ENCODE results near the gene BEND7.

BEND7 gene

DNA sequence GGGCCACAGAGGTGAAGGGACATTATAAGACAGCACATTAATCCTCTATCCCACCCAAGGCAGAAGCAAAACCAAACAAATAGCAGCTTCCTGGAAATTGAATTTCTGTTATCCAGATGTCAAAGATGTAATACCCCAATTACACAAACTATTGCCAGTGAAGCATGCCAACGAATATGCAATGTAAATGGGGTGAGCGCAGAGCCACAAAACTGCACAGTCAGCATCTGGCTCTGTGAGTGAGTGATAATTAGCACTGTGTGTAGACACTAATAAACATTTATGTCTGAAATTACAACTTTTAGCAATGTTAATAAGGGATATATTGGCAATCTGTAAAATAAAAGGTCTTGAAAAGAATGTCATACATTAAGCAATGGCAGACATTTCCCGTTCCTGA, 3.2 kb downstream of the BEND7 start:
- FAIRE-seq = no peak
- no peak for DNase-seq (ENCODE audit: extremely low spot score, insufficient read length, low read depth)

DNA sequence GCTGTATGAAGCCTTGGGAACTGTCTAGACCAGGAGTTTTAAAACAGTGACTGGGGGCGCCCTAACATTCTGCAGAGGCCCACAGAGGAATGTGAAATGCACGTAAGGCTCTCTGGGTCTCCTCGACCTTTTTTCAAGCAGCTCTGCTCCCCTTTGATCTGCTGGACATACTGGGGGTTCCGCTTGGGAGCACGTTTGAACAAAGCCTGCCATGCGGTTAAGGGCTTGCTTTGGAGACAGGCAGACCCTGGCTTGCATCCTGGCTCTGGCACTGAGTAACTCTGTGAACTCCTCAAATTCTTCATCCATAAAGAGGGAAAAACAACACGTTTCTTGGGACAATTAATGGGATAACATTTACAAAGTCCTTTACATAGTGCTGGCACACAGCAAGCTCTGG, 7.8 kb downstream of the BEND7 start:
- FAIRE-seq = no peak
- no peak for DNase-seq (ENCODE audit: extremely low spot score, insufficient read length, low read depth)

DNA sequence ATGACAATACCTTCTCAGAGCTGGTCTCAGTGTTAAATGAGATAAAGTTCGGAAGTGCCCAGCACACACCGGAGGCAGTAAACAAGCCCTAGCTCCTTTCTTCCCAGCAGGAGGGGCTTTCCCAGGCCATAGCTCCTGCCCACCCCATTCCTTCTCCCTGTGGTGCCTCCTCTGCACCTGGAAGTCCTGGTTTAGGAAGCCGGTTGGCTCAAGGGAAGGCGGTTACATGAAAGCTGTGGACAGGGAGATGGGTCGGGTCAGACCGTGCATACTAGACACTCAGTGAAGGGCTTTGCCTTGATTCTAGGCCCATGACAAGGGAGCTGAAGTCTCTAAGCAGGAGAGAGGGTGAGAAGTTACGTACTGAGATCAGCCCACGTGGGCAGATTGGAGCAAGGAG, 8.6 kb downstream of the BEND7 start:
- FAIRE-seq = no peak
- DNase-seq (ENCODE audit: extremely low spot score, insufficient read length, low read depth) = no peak

DNA sequence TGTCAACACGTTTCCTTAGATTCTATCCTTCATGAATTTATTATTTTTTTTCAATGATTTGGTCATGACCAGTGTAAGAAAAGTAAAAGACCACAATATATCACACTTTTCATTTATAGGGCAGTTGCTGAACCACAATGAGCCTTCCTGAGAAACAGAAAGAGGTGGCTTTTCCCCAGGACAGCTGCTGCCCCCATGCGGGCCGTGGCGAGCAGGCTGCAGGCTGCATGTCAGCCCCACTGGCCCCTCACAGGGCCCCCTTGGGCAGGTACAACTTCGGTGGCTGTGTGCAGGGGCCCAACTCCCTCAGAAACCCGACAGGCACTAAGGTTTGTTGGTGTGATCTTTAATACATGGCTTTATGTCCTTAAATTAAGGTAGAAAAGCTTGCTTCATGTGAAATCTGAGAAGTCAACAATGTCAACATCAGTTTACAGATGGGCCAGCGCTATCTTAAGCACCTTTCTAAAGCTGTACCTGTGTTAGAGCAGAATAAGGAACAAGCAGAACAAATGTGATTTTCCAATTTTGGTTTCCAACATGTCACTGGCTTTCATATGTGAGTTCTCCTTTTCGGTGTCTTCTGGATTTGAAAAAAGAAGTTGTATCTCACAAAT, 10.6 kb downstream of the BEND7 start:
- DNase-seq (ENCODE audit: extremely low spot score, insufficient read length, low read depth) = no peak

DNA sequence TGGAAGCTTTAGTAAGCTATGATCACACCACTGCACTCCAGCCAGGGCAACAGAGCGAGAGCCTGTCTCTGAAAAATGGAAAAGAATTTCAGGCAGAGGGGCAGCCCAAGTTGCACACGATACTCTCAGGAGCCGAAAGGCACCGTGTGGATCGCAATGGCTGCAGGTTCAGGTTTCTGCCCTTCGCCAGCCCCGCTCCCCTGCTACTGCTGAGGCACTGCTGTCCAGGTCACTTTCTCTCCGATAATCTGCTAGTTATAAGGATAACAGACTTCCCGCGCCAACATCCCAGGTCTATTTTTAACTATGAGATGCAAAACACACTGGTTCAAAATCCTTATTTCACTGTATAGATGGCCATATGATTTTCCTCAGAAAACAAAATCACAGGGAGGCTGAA, 11.1 kb downstream of the BEND7 start:
- no peak for DNase-seq (ENCODE audit: extremely low spot score, insufficient read length, low read depth)
- FAIRE-seq = no peak

More for the DNA sequence above, 10.6 kb downstream of the BEND7 start:
- FAIRE-seq = no peak

DNA sequence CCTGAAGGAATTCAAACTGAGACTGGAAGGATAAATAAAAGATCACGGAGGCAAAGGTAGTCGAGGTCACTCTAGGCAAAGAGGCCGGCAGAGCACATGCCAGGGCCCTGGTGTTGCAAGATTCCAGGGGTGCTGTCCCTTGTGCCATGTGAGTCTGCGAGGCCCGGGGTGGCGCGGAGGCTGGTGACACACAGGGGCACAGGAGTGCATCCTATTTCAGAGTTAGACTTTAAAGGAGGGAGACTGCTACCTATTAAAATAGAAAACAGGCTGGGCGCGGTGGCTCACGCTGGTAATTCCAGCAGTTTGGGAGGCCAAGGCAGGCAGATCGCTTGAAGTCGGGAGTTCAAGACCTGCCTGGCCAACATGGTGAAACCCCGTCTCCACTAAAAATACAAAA, 12.6 kb downstream of the BEND7 start:
- DNase-seq (ENCODE audit: extremely low spot score, insufficient read length, low read depth) (no peak), FAIRE-seq (no peak)

DNA sequence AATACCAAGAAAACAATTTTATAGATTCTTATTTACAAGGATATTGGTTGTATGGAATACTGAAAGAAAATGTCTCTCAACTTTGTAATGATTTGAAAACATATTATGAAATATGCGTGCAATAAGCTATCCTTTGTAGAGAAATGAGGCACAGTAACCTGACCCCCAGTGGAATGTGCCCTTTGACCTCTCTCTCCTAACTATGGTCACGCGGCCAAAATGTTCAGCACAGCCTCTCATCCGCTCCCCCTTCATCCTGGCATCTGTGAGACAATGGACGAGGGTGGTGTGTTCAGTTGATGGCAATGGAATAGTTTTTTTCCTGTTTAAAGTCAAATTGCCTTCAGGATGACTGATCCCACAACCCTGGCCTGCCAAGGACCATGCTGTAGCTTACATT, 13.3 kb downstream of the BEND7 start:
- no peak for FAIRE-seq
- no peak for DNase-seq (ENCODE audit: extremely low spot score, insufficient read length, low read depth)

DNA sequence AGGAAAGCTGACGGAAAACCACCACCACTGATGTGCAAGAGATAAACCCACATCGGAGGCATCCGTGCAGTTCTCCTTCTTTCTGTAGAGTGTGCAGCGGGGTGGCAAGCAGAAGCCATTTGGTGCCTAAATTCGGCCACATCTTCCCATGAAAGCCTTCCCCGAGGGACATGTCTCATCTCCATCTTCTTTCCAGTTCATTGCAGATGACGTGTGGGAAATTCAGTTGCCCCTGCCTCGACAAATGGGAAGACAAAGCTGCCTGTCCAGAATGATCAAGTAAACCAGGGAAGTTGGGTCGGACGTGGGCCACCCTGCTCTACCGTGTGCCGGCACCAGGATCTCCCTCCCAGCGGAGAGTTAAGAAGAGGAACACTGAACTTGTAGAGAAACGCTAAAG, 14.5 kb downstream of the BEND7 start:
- no peak for FAIRE-seq

DNA sequence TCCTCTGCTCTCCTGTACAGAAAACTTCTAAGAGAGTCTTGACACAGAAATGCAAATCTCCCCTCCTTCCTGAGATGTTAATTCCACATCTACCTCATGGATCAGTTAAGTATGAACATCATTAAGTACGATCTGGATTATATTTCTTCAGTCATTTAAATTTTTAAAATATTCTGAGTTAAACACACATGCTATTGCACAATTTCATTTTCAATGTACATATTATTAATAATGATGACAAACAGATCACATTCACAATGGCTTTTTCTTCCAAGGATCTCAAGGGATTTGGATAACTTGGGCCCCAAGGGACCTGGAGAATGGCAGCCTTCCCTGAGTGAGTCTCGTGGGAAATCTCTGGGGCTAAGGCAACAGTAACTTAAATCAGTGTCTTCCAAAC, 16.2 kb downstream of the BEND7 start:
- FAIRE-seq (no peak), DNase-seq (ENCODE audit: extremely low spot score, insufficient read length, low read depth) (no peak)

More for the DNA sequence above, 14.5 kb downstream of the BEND7 start:
- no peak for DNase-seq (ENCODE audit: extremely low spot score, insufficient read length, low read depth)

DNA sequence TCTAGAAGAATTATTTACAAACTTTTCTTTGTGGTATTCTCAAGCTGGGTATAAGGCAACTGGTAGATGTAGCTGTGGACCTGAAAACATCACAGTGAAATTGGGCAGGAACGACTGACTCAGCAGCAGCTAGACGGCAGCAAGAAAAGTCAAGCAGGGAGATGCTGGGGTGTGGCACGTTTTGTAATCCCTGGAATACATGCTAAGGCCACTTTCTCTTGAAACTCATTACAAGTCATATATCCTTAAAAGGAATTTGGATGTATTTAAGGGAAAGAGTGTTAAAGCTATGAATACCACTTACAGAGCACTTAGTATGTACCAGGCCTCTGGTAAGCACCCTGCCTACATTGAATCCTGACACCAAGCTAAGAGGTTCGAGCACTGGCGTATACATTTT, 17.4 kb downstream of the BEND7 start:
- DNase-seq (ENCODE audit: extremely low spot score, insufficient read length, low read depth) (no peak), FAIRE-seq (no peak)

DNA sequence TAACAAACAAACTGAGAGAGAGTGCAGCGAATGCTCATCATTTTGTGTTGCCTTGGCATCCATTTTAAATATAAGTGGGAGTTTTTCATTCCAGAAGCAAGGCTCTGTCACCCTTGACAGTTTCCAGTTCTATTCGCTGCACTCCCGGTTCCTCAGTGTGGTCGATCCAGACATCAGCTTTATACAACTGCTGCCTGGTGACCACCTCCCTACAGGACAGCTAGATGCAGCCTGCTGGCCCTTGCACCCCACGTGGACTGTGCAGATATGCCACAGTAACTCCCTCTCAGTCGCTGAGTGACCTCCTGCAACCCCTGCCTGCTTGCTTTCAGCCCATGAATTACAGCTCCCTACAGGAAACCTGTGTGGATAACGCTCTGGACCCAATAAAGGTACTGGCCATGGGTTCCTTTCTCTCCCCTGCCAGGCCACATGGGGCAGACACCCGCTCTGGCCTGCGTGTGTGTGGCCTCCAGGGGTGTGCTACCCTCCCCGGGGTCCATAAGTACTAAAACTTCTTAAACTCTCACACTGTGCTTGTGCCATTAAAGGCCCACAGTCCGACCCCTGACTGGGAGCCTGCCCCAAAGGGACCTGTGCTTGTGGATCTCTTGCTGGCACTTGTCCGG, 23.6 kb downstream of the BEND7 start:
- FAIRE-seq = no peak
- DNase-seq (ENCODE audit: extremely low spot score, insufficient read length, low read depth) = no peak

DNA sequence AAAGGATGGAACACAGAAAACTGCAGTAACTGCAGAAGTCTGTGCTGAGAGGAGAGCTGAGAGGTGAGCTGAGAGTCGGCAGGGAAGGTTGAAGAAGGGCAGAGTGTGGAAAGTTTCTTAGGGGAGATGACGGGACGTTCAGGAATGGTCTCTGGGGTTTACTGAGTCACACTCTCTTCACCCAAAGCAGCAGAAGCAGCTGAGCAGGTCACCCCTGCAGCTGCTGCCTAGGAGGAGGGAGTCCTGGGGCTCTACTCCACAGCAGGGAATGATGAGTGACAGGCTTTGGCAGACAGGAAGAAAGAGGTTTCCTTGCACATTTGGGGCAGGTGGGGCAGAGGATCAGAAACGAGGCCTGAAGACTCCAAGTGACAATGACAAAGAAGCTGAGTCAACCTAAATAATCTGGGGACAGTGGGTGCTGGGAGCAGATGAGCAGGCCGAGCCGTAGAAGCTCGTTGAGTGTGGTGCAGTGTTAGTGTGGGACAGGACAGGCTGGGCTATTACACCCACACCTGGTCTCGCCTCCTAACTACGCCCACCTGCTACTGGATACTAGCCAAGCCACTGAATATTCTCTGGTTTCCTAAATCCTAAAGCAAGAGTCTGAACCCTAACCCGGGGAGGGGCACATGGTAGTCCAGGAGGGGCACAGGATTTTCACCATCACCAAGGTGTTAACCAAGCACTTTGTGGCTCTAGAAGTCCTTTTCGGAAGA, 24.9 kb downstream of the BEND7 start:
- FAIRE-seq (no peak), DNase-seq (ENCODE audit: extremely low spot score, insufficient read length, low read depth) (no peak)

DNA sequence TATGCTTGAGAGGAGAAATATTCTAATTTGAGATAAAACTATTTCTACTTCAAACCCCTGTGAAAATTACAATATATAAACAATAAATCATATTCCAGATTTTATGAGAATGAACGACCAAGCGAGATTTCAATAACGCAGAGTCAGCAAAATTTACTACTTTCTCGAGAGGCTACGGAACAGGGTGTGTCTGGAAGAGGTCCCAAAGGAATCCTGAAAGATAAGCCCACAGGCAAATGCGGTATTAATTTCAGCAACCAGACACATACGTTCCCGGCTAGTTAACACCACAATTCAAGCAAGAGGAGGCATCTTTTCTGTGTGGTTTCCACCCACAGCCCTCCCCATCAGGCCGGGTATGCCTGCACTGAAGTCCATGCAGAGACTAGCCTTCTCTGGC, 26.4 kb downstream of the BEND7 start:
- FAIRE-seq = no peak
- no peak for DNase-seq (ENCODE audit: extremely low spot score, insufficient read length, low read depth)

DNA sequence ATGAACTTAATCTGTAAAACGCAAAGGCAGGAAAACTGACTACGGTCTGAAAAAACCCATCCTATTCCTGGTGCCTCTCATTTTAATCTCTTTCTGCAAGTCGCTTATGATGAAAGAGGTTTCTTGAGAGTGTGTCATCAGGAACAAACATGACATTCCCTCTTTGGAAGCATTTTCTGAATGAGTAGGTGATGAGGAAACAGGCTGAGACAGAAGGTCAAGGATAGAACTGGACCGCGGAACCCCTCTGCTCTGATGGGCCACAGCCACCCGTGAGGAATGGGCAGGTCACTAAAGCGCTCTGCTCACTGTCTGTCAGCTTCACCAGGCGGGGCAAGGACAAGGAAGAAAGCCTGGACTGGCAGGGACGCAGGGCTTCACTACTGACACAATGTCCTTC, 28.6 kb downstream of the BEND7 start:
- no peak for DNase-seq (ENCODE audit: extremely low spot score, insufficient read length, low read depth)
- FAIRE-seq = no peak

DNA sequence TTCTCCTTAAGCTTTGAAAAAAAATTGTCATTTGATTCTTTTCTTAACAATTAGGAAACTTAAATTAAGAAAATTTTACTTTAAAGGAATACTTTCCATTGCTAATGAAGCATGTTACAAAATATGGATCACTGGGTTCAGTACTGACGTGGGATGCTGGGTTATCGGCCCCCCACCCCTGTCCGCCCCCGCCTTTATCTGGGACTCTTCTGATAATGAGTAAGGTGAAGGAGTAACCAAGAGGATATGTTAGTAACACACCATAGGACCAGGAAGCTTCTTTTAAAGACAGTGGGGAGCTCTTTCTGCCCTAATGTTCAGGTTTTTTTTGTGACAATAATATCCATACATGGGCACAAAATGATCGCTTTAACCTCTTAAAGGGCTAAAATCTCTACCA, 29.7 kb downstream of the BEND7 start:
- no peak for DNase-seq (ENCODE audit: extremely low spot score, insufficient read length, low read depth)
- FAIRE-seq = no peak

DNA sequence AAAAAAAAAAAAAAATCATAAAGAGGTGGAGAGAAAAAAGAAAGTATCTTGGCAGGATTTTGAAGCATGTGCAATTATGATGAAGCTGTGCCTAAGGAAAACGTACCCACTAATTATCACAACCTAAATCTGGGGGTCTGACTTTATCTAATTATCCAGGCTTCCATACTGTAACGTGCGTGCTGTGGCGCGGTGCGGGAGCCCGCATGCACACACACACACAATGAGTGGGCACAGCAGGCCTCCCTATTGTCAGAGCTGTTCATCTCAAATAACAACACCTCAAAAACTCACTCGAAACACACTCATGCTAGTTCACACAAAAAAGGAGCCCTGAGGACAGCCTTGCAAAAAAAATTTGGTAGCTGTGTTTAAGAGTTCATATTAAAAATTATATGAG, 31.9 kb downstream of the BEND7 start:
- DNase-seq (ENCODE audit: extremely low spot score, insufficient read length, low read depth) = no peak
- no peak for FAIRE-seq

DNA sequence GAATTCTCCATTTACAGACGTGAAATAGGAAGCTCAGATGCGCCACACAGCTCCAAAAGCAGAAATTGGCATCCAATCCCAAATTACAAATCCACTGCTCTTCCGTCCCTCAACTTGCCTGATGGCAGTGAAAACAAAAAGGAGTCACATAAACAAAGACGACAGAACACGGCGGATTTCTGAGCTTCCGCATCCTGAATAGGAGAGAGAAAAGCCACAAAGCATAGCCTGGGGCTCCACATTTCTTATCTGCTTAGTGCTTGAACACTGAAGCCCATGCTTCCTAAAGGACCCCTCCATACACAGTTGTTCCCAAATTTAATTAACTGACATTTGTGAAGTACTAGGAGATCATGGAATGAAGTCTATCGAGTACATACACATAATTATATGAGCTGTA, 32.6 kb downstream of the BEND7 start:
- DNase-seq (ENCODE audit: extremely low spot score, insufficient read length, low read depth) (no peak), FAIRE-seq (no peak)

DNA sequence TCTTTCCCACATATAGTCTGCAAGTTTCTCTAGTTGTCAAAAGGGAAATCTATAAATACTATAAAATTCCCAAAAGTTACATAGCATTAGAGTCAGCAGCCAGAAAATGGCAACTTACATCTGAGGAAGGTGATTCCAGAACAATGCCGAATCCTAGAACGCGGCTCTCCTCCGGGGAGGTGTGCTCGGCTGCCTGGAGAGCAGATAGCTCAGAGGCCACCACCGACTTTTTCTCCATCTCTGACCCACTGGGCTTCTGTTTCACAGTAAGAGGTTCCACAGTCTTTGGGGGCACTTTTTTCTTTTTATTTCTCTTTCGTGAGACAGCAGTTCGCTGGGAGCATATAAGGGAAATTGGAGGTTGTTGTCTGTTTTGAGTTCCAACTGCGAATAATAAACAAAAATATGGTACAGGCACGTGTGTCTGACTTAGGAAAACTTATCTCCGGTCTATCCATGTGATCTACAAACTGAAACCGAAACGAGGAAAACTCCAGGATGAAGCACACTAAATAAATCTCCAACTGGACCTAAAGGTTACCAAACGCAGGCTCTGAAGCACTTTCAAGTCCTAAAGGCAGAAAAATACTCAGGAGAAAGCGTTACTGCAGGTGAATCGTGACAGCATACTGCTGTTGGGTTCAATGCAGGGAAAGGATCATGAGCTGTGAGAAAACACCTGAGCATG, 36.2 kb downstream of the BEND7 start:
- DNase-seq (ENCODE audit: extremely low spot score, insufficient read length, low read depth) = no peak
- FAIRE-seq = no peak

DNA sequence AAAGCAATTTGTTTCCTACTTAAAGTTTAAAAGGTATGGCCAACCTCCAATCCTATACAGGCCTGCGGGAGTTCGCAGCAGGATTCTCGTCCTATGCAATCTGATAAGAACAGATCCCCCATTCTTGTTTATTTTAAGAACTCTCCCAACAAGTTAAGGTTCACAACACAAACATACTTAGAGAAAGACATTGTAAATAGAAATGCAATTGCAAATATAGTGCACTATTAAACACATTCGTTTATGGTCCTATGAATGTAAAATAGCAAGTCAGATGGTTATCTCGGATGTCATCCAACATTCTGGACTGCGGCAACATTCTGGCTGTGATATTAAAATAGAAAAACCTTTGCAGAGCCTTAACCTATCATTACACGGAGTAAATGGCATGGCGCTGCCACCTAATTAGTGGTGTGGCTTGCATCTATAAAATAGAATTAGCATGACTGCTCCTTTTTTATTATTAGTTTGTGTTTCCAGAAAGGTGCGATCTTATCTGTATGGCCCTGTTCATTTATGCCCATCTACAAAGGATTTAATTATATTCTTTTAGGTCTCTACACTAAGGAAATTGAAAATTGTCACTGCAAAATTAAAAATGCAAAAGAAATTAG, 37.0 kb downstream of the BEND7 start:
- DNase-seq (ENCODE audit: extremely low spot score, insufficient read length, low read depth) (no peak), FAIRE-seq (no peak)

DNA sequence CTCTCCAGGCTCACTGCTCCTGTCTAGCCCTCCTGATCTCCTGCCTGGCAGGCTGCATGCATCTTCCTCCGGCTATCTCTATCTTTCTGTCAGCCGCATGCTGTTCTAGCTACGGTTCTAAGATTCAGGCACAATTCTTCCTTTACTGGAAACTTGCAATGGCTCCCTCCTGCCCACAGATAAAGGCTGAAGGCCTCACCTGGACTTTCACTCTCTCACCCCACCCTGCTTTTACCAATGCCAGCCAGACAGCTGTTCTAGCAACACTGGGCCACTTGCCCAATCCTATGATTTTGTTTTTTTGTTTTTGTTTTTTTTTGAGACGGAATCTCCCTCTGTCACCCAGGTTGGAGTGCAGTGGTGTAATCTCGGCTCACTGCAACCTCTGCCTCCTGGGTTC, 38.3 kb downstream of the BEND7 start:
- no peak for DNase-seq (ENCODE audit: extremely low spot score, insufficient read length, low read depth)

More for the DNA sequence above, 38.3 kb downstream of the BEND7 start:
- no peak for FAIRE-seq

All from GM18507 (cell line).